ENCODE measurements around the gene LRRD1.
"Not testable (repeated sequence)": the region's sequence is repeated elsewhere in the genome, so short reads cannot be mapped to it uniquely, and the experiment has no call there.

Gene LRRD1

GRCh38 chr7:92178928-92179924, at the start of gene LRRD1:
Gene LRRD1 (minus strand): TSS chr7:92179142. CDS start chr7:92165202, 13,940 bp downstream.
- DNase-seq (ENCODE audit: low read depth): peak; percentile 90

- no peak for DNase-seq (ENCODE audit: low read depth)
Observed at GRCh38 chr7:92228742-92229141, 49.8 kb upstream of the LRRD1 start.

- no peak for DNase-seq (ENCODE audit: low read depth)
Observed at GRCh38 chr7:92228100-92228499, 49.2 kb upstream of the LRRD1 start.

- no peak for DNase-seq (ENCODE audit: low read depth)
Observed at GRCh38 chr7:92226981-92227380, 48.0 kb upstream of the LRRD1 start.

- DNase-seq (ENCODE audit: low read depth): no peak
Observed at GRCh38 chr7:92221766-92222165, 42.8 kb upstream of the LRRD1 start.

GRCh38 chr7:92206672-92207071, 27.7 kb upstream of the LRRD1 start:
- DNase-seq (ENCODE audit: low read depth): no peak

GRCh38 chr7:92205987-92206386, 27.0 kb upstream of the LRRD1 start:
- no peak for DNase-seq (ENCODE audit: low read depth)

- DNase-seq (ENCODE audit: low read depth): no peak
Observed at GRCh38 chr7:92200791-92201190, 21.8 kb upstream of the LRRD1 start.

GRCh38 chr7:92192326-92192725, 13.4 kb upstream of the LRRD1 start:
- DNase-seq (ENCODE audit: low read depth): no peak

GRCh38 chr7:92189246-92189645, 10.3 kb upstream of the LRRD1 start:
- DNase-seq (ENCODE audit: low read depth): not testable (repeated sequence)

- not testable (repeated sequence) for DNase-seq (ENCODE audit: low read depth)
Observed at GRCh38 chr7:92184294-92184693, 5.4 kb upstream of the LRRD1 start.

- DNase-seq (ENCODE audit: low read depth): no peak
Observed at GRCh38 chr7:92177362-92177761, 1.6 kb downstream of the LRRD1 start.

- not testable (repeated sequence) for DNase-seq (ENCODE audit: low read depth)
Observed at GRCh38 chr7:92169529-92169928, 9.4 kb downstream of the LRRD1 start.

- no peak for DNase-seq (ENCODE audit: low read depth)
Observed at GRCh38 chr7:92161271-92161670, 17.7 kb downstream of the LRRD1 start.

- DNase-seq (ENCODE audit: low read depth): no peak
Observed at GRCh38 chr7:92158660-92159575, 20.0 kb downstream of the LRRD1 start.

- no peak for DNase-seq (ENCODE audit: low read depth)
Observed at GRCh38 chr7:92156990-92157389, 22.0 kb downstream of the LRRD1 start.

- DNase-seq (ENCODE audit: low read depth): no peak
Observed at GRCh38 chr7:92155108-92155739, 23.7 kb downstream of the LRRD1 start.

GRCh38 chr7:92150450-92151017, 28.4 kb downstream of the LRRD1 start:
- DNase-seq (ENCODE audit: low read depth): no peak

GRCh38 chr7:92149736-92150239, 29.2 kb downstream of the LRRD1 start:
- no peak for DNase-seq (ENCODE audit: low read depth)

- not testable (repeated sequence) for DNase-seq (ENCODE audit: low read depth)
Observed at GRCh38 chr7:92143192-92143880, 35.6 kb downstream of the LRRD1 start.

- DNase-seq (ENCODE audit: low read depth): not testable (repeated sequence)
Observed at GRCh38 chr7:92142791-92143190, 36.2 kb downstream of the LRRD1 start.
